Effector memory CD4-positive, alpha-beta T cell (primary cell): Measurements from ENCODE around the gene AXIN2.
A peak's percentile ranks its signal among the peaks of the same experiment; 100 is the strongest.
"Not testable (repeated sequence)": the region's sequence is repeated elsewhere in the genome, so short reads cannot be mapped to it uniquely, and the experiment has no call there.

ENCODE experiments used
- DNase-seq, 3 donors: peaks; one replicate each; pipeline ENCODE4 v3.0.0-alpha.2; 2020
- H3K27ac ChIP-seq: 2 replicates; pipeline ENCODE4 v1.7.0; 2013; ENCODE audit warnings: mild to moderate bottlenecking, low read length, moderate library complexity; ENCODE audit not compliant: insufficient read depth, poor library complexity, severe bottlenecking
- H3K27me3 ChIP-seq: replicated peaks from 2 replicates; pipeline ENCODE4 v1.7.0; 2013; ENCODE audit warnings: mild to moderate bottlenecking, low read length; ENCODE audit not compliant: insufficient read depth, control insufficient read depth, poor library complexity, severe bottlenecking
- H3K36me3 ChIP-seq: 2 replicates; pipeline ENCODE4 v1.7.0; 2013; ENCODE audit warnings: mild to moderate bottlenecking, low read length, moderate library complexity; ENCODE audit not compliant: control insufficient read depth, insufficient read depth
- H3K4me1 ChIP-seq: 2 replicates; pipeline ENCODE4 v1.7.0; 2013; ENCODE audit warnings: low read length, mild to moderate bottlenecking; ENCODE audit not compliant: control insufficient read depth, insufficient read depth, poor library complexity, severe bottlenecking
- H3K4me3 ChIP-seq: 2 replicates; pipeline ENCODE4 v1.7.0; 2013; ENCODE audit warnings: low read length, low read depth, mild to moderate bottlenecking; ENCODE audit not compliant: insufficient read depth, poor library complexity, severe bottlenecking
- H3K9me3 ChIP-seq: 2 replicates; pipeline ENCODE4 v1.7.0; 2013; ENCODE audit warnings: mild to moderate bottlenecking, low read length, moderate library complexity; ENCODE audit not compliant: control insufficient read depth

Gene AXIN2

GRCh38 chr17:65531256-65532100, 30.0 kb downstream of the AXIN2 start:
- no peak for DNase-seq
- Histone ChIP-seq H3K4me3 (no peak overlapping the region), H3K9me3 (no peaks in the 10 kb centered on the region), H3K27me3 (no peaks in the 10 kb centered on the region), H3K4me1 (no peaks in the 10 kb centered on the region), H3K27ac (no peak overlapping the region), H3K36me3 (peaks cover 62% of the 10 kb centered on the region)

DNA sequence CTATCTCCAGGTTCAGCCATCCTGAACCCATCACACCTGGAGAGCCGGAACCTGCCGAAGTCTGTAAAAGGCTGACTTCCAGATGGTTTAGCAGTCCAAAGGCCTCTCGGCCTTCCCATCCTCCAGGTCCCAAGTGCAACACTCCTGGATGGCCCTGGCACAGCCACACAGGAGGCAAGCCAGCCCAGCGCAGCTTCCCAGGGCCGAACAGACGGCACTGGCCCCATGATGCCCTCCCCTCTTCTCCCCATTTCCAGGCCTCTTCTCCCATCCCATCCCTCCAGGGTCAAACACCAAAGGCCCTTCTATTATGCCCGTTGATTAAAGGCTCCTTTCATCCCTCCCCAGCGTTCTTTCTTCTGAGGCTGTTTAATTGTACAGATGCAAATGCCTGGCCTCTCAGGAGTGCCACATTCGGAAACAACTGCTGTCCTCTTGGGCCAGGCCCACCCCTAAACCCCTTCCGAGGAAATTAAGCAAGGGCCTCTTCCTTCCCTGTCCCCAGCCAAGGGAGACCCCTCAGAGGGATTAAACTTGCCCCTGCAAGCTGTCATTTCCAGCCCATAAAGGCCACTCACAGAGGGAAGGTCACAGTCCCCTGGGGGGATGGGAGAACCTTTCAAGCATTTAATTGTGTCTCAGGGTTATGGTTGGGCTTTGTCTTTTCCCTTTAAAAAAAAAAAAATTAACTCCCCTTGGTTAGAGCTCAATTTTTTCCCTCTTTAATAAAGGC, 30.8 kb downstream of the AXIN2 start:
- peaks cover 54% of the 10 kb centered on the region for H3K36me3 ChIP-seq
- no peaks in the 10 kb centered on the region for H3K9me3 ChIP-seq
- H3K4me1 ChIP-seq, result no peaks in the 10 kb centered on the region
- no peak overlapping the region for H3K27ac ChIP-seq
- H3K4me3 ChIP-seq, result no peak overlapping the region
- no peak for DNase-seq
- H3K27me3 ChIP-seq, result no peaks in the 10 kb centered on the region

DNA sequence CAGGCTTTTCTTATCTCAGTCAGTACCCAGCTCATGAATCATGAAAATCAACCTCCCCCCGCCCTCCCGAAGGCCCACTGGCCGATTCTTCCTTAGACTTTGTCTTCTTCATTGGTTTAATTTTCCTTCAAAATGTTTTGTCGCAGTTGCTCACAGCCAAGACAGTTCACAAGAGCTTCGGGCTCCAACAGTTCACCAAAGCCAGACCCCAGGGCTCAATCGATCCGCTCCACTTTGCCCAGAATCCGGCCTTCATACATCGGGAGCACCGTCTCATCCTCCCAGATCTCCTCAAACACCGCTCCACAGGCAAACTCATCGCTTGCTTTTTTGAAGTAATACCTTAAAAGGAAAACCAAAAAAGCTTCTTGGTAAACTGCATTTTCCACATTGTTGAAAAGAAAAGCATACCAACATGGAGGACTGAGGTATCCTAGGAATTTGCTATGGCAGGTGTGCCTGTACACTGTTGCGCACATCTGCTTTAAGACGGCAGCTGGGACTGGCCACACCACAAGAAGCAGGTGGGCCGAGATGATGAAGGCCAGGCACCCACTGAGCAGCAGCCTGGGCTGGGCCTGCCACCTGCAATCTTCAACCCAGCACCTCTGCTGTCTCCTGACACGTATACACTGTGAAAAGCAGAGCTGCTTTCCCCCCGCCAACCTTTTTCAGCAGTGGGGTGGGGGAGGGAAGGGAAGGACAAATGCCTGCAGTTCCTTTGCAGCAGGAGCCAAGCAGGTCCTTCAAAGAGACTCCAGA, 31.5 kb downstream of the AXIN2 start:
- H3K4me1 ChIP-seq, result no peaks in the 10 kb centered on the region
- no peak overlapping the region for H3K27ac ChIP-seq
- DNase-seq, result no peak
- no peaks in the 10 kb centered on the region for H3K9me3 ChIP-seq
- no peak overlapping the region for H3K4me3 ChIP-seq
- H3K27me3 ChIP-seq, result no peaks in the 10 kb centered on the region
- H3K36me3 ChIP-seq, result peaks cover 47% of the 10 kb centered on the region

- H3K4me1 ChIP-seq, result peaks cover 7% of the 10 kb centered on the region
- no peak overlapping the region for H3K4me3 ChIP-seq
- peaks cover 41% of the 10 kb centered on the region for H3K36me3 ChIP-seq
- no peak overlapping the region for H3K27ac ChIP-seq
- no peak for DNase-seq
- no peaks in the 10 kb centered on the region for H3K27me3 ChIP-seq
- no peaks in the 10 kb centered on the region for H3K9me3 ChIP-seq
Measured at GRCh38 chr17:65529040-65529633, 32.3 kb downstream of the AXIN2 start.

GRCh38 chr17:65527857-65528591, 33.4 kb downstream of the AXIN2 start:
- DNase-seq, result no peak
- Histone ChIP-seq H3K4me1 (peaks cover 15% of the 10 kb centered on the region), H3K27ac (no peak overlapping the region), H3K9me3 (no peaks in the 10 kb centered on the region), H3K27me3 (no peaks in the 10 kb centered on the region), H3K4me3 (no peak overlapping the region), H3K36me3 (peaks cover 30% of the 10 kb centered on the region)

GRCh38 chr17:65527381-65527780, 34.1 kb downstream of the AXIN2 start:
- Histone ChIP-seq H3K9me3 (no peaks in the 10 kb centered on the region), H3K36me3 (peaks cover 23% of the 10 kb centered on the region), H3K27me3 (no peaks in the 10 kb centered on the region), H3K4me1 (peaks cover 21% of the 10 kb centered on the region), H3K27ac (no peak overlapping the region), H3K4me3 (no peak overlapping the region)
- no peak for DNase-seq

DNA sequence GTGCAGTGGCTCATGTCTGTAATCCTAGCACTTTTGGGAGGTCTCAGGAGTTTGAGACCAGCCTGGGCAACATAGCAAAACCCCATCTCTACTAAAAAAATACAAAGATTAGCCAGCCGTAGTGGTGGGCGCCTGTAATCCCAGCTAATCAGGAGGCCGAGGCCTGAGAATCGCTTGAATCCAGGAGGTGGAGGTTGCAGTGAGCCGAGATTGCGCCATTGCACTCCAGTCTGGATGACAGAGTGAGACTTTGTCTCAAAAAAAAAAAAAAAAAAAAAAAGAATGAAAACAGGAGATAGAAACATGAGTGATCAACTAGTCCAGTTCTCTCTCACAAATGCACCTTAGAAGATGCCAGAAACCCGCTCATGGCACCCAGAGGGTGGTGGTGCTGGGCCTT, 34.6 kb downstream of the AXIN2 start:
- DNase-seq, H3K4me3 ChIP-seq, H3K27me3 ChIP-seq, H3K27ac ChIP-seq, H3K9me3 ChIP-seq: not testable (repeated sequence)
- peaks cover 21% of the 10 kb centered on the region for H3K4me1 ChIP-seq
- H3K36me3 ChIP-seq, result peaks cover 19% of the 10 kb centered on the region

DNA sequence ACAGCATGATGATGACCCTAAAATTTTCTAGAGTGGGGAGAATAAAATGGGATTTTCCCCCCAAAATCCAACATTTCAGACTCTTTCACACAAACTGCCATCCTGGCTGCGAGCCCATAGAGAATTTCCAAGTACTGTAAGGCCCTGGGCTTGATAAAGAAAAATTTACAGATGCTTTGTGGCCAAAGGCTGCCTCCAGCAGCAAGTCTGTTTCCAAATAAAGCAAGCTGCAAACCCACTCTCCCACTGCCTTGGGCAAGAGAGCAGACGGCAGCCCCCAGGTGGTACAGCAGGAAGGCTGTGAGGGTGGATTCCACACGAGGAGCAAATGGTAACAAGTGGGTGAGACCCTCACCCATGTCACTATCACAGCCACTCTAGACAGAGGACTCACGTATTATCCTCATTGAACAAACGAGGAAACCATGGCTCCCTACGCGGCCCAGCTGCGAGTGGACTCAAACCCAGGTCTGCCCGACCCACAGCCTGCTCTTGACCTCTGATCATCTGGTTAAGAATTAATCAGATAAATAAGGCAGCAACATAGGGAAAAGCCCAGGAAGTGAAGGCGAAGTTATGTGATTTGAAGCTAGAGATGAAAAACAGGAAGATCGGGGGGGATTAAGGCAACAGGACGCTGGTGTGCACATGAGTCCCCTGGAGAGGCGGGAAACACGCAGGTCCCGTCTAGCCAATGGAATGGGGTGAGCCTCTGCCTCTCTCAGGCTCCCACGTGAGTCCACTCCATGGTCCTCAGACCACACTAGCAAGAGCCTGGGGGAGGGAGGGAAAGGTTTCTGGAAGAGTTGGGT, 37.4 kb downstream of the AXIN2 start:
- Histone ChIP-seq H3K36me3 (peaks cover 4% of the 10 kb centered on the region), H3K27ac (peak overlapping the region; percentile 51), H3K27me3 (no peaks in the 10 kb centered on the region), H3K9me3 (no peaks in the 10 kb centered on the region), H3K4me1 (peaks cover 21% of the 10 kb centered on the region), H3K4me3 (no peak overlapping the region)
- DNase-seq, result no peak

DNA sequence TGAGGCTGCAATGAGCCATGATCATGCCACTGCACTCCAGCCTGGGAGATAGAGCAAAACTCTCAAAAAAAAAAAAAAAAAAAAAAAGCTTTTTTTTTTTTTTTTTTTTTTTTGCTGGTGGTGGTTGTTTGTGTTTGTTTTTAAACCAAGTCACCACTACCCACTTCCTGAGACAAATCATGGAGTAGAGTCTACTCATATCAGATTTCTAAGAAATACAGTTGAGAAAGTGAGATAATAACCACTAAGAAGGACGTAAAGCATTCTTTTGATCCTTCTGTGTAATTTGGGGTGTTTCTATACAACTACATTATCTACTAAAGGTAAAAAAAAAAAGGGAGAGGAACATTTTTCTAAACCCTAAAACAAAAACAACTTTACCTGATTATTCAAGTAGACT, 38.0 kb downstream of the AXIN2 start:
- Histone ChIP-seq H3K9me3 (no peaks in the 10 kb centered on the region), H3K27ac (peak overlapping the region; percentile 51), H3K36me3 (no peaks in the 10 kb centered on the region), H3K4me3 (no peak overlapping the region), H3K27me3 (no peaks in the 10 kb centered on the region), H3K4me1 (peaks cover 21% of the 10 kb centered on the region)
- DNase-seq, result no peak
